ENCODE measurements around the gene BCAP31. TPM values are rescaled to one million over a fixed set of nuclear protein-coding genes. Genes with fewer than 3 reads are reported as not detected.

Gene BCAP31
- total RNA-seq, 4 donors from 2014 or later: 86.6 to 177 (median 102) TPM

DNA sequence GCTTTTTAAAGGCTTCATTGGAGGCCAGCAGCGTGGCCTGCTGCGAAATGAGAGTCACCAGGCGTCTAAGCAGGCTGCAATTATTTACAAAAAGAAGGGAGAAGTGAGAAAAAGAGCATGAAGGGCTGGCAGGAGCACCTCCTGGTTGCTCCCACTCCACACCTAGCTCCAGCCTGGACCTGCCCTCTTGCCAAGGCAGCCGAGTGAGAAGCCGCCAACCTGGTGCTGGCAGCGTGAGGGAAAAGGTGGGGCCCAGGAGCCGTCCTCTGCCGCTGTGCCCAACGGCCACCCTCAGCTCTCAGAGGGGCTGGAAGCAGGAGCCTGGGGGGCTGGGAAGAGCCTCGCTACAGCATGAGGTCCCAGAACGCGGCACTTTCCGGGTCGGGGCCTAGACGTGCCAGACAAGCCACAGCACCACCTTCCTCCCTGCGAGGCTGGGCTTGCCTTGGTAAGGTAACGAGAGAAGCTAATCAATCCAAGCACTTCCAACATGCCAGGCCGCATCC is 20.1 kb downstream of the BCAP31 start:
- intact Hi-C loops (cut with DNase I; ENCODE audit: low total_unique reads): no loop called here
- H3K36me3 ChIP-seq: no peaks in the 10 kb centered on the region
- TF ChIP-seq, protein P1, sequence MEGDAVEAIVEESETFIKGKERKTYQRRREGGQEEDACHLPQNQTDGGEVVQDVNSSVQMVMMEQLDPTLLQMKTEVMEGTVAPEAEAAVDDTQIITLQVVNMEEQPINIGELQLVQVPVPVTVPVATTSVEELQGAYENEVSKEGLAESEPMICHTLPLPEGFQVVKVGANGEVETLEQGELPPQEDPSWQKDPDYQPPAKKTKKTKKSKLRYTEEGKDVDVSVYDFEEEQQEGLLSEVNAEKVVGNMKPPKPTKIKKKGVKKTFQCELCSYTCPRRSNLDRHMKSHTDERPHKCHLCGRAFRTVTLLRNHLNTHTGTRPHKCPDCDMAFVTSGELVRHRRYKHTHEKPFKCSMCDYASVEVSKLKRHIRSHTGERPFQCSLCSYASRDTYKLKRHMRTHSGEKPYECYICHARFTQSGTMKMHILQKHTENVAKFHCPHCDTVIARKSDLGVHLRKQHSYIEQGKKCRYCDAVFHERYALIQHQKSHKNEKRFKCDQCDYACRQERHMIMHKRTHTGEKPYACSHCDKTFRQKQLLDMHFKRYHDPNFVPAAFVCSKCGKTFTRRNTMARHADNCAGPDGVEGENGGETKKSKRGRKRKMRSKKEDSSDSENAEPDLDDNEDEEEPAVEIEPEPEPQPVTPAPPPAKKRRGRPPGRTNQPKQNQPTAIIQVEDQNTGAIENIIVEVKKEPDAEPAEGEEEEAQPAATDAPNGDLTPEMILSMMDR (IDR thresholded peaks at IDR 0.05): no peak
- TF ChIP-seq POLR2A (IDR thresholded peaks at IDR 0.05): no peak
- H3K9me3 ChIP-seq: no peaks in the 10 kb centered on the region
- no peak overlapping the region for H3K4me3 ChIP-seq
- no peak overlapping the region for H3K27ac ChIP-seq
- peaks cover 0 to 3% of the 10 kb centered on the region in 2 donors for H3K4me1 ChIP-seq
- H3K27me3 ChIP-seq: no peaks in the 10 kb centered on the region
- no peak for DNase-seq

DNA sequence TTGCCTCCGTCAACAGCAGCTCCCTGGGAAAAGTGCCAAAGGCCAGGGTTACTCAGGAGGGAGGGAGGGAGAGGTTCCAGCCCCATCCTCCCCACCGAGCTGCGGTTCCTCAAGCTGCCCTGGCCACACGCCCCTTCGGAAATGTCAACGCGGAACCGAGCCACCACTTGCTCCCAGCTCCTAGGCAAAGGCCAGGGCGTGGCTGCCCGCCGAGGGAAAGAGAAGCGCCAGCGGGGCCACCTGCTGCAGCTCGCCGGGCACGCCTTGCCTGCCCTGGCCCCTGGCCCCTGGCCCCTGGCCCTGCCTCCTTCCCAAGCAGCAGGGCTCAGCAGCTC is 21.2 kb downstream of the BCAP31 start:
- no peak for TF ChIP-seq POLR2A (IDR thresholded peaks at IDR 0.05)
- TF ChIP-seq, protein P1 (IDR thresholded peaks at IDR 0.05): no peak
- no peaks in the 10 kb centered on the region for H3K27me3 ChIP-seq
- peak overlapping the region in 1 of 2 donors; percentile 20 for H3K27ac ChIP-seq
- H3K36me3 ChIP-seq: no peaks in the 10 kb centered on the region
- intact Hi-C loops (cut with DNase I; ENCODE audit: low total_unique reads): no loop called here
- peak; percentile 53 to 66 for DNase-seq
- no peak overlapping the region for H3K4me3 ChIP-seq
- no peaks in the 10 kb centered on the region for H3K9me3 ChIP-seq
- H3K4me1 ChIP-seq: peaks cover 0 to 3% of the 10 kb centered on the region in 2 donors

DNA sequence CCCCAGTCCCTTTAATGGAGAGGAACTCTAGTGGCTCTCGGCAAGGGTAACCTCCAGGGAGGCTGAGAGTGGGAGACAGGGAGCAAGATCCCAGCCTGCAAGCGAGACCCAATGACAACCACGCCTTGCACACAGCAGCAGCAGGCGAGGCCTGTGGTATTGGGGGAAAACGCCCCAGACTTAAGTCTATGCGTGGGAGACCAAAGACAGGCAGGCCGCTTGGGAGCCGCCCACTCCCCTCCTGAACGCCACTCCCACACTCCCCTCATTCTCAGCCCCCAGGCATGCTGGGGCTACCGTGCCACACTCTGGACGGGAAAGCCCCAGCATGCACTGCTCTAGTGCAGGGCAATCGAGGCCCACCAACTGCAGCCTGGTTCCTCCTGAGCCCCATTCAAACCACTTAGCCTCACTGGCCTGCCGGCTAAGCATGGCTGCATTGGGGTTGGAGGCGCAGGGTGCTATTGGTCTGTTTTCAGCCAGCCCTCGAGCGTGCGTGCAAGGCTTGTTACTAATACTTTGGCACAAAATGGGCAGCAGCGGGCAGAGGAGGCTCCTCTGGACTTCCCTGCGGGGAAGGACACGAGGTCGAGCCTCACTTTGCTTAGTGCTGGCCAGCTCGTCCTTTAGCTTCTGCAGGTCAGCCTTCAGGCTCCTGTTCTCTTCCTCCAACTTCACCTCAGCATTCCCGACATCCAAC is 21.7 kb downstream of the BCAP31 start:
- H3K27me3 ChIP-seq: no peaks in the 10 kb centered on the region
- no peaks in the 10 kb centered on the region for H3K9me3 ChIP-seq
- no peak overlapping the region for H3K27ac ChIP-seq
- no peaks in the 10 kb centered on the region for H3K36me3 ChIP-seq
- intact Hi-C loops (cut with DNase I; ENCODE audit: low total_unique reads): no loop called here
- TF ChIP-seq, protein P1 (IDR thresholded peaks at IDR 0.05): no peak
- no peak for TF ChIP-seq POLR2A (IDR thresholded peaks at IDR 0.05)
- H3K4me1 ChIP-seq: peaks cover 0 to 3% of the 10 kb centered on the region in 2 donors
- H3K4me3 ChIP-seq: no peak overlapping the region
- no peak for DNase-seq

GRCh38 chrX:153701706-153702105 is 22.5 kb downstream of the BCAP31 start:
- intact Hi-C loops (cut with DNase I; ENCODE audit: low total_unique reads): no loop called here
- no peak for DNase-seq
- Histone ChIP-seq H3K9me3 (no peaks in the 10 kb centered on the region), H3K36me3 (no peaks in the 10 kb centered on the region), H3K4me3 (no peak overlapping the region), H3K27ac (no peak overlapping the region), H3K4me1 (peaks cover 0 to 3% of the 10 kb centered on the region in 2 donors), H3K27me3 (no peaks in the 10 kb centered on the region)
- no peak for TF ChIP-seq POLR2A (IDR thresholded peaks at IDR 0.05)
- TF ChIP-seq, protein P1 (IDR thresholded peaks at IDR 0.05): no peak

DNA sequence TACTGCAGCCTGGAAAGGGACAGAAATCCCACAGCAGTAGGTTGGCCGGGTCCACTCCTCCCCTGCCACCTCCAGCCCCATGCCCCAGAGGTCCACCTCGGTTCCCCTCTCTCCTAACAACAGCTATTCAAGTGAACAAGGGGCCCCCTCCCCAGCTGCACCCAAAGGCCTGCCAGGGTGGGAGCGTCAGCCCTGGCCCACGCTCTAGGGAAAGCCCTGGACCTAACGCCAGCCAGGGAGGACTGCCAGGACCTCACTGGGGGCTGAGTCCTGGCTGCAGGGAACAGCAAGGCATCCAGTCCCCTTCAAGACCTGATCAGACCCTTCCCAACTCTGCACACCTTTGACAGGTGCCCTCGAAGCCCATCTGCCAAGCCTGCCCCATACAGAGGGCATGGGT is 23.2 kb downstream of the BCAP31 start:
- H3K27me3 ChIP-seq: no peaks in the 10 kb centered on the region
- no peak for DNase-seq
- H3K36me3 ChIP-seq: no peaks in the 10 kb centered on the region
- TF ChIP-seq, protein P1 (IDR thresholded peaks at IDR 0.05): no peak
- no peak for TF ChIP-seq POLR2A (IDR thresholded peaks at IDR 0.05)
- H3K27ac ChIP-seq: no peak overlapping the region
- intact Hi-C loops (cut with DNase I; ENCODE audit: low total_unique reads): no loop called here
- H3K4me1 ChIP-seq: peaks cover 0 to 3% of the 10 kb centered on the region in 2 donors
- no peak overlapping the region for H3K4me3 ChIP-seq
- no peaks in the 10 kb centered on the region for H3K9me3 ChIP-seq
